ENCODE data around the gene ZNF329. TPM values are rescaled to one million over a fixed set of nuclear protein-coding genes. Genes with fewer than 3 reads are reported as not detected.
A peak's percentile ranks its signal among the peaks of the same experiment; 100 is the strongest.

Gene ZNF329
- total and polyA plus RNA-seq, 2 of the 13 experiments (the other 11 are each of a cell fraction or from before 2014, with no cell fraction given), result 3.8 to 9.6 TPM

DNA sequence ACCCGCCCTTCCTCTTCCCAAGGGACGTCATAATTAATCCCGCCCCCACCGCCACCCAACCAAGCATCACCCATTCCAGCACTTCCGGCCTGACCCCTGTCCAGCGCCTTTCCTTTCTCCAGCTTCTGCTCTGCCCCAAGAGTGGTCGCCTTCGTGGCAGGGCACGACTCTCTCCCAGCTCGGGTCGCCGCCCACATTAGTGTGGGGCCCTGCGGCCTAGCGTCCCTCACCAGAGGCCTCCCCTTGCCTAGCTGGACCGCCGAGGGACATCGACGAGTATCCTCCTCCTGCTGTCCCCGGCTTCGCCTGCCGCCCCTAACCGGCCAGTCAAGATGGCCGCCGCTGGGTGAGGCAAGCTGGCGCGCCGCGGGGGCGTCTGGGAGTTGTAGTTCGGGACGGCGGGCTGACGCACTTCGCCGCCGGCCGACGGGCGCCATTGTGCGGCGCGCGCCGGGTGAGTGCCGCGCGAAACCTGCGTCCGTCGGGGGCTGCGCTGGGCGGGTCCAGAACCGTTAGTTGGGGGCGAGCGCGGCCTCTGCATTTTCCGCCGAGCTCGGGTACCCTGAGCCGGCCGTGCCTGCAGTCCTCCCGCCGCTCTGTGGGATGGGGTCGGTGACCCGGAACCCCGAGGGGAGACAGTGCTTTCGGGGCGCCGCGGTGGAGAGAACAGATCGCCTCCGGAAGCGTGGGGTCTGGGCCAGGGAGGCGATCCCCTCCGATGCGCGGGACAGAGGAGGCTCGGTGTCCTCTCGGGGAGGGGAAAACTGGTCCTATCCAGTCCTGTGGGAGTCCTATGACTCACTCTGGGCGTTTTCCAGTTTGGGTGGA, 32.6 kb upstream of the ZNF329 start, which contains the start of gene ZNF274 (continued):
- TF ChIP-seq, protein P1, sequence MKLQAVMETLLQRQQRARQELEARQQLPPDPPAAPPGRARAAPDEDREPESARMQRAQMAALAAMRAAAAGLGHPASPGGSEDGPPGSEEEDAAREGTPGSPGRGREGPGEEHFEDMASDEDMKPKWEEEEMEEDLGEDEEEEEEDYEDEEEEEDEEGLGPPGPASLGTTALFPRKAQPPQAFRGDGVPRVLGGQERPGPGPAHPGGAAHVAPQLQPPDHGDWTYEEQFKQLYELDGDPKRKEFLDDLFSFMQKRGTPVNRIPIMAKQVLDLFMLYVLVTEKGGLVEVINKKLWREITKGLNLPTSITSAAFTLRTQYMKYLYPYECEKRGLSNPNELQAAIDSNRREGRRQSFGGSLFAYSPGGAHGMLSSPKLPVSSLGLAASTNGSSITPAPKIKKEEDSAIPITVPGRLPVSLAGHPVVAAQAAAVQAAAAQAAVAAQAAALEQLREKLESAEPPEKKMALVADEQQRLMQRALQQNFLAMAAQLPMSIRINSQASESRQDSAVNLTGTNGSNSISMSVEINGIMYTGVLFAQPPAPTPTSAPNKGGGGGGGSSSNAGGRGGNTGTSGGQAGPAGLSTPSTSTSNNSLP (IDR thresholded peaks at IDR 0.05; ENCODE audit: low read depth, low read length), result no peak
- TF ChIP-seq, protein P2, sequence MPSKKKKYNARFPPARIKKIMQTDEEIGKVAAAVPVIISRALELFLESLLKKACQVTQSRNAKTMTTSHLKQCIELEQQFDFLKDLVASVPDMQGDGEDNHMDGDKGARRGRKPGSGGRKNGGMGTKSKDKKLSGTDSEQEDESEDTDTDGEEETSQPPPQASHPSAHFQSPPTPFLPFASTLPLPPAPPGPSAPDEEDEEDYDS (CRISPR knock-in tag; IDR thresholded peaks at IDR 0.05), result peak; percentile 42; the same call in 1 of the 2 replicates
- TF ChIP-seq ZNF720 (CRISPR knock-in tag; IDR thresholded peaks at IDR 0.05) (no peak), HNF4G (IDR thresholded peaks at IDR 0.05; ENCODE audit: borderline replicate concordance, low read depth, low read length) (no peak), HNF4G (CRISPR knock-in tag; IDR thresholded peaks at IDR 0.05; ENCODE audit: borderline replicate concordance, low read depth) (peak; percentile 42; the same call in 1 of the 2 replicates), NCOA2 (CRISPR knock-in tag; IDR thresholded peaks at IDR 0.05) (no peak), ZBTB3 (CRISPR knock-in tag; IDR thresholded peaks at IDR 0.05; ENCODE audit: borderline replicate concordance, low read depth) (no peak), KDM6A (CRISPR knock-in tag; IDR thresholded peaks at IDR 0.05; ENCODE audit: low read depth) (0 out of 2 replicates have a peak, but pooled peaks have one; percentile 13), ZNF572 (CRISPR knock-in tag; IDR thresholded peaks at IDR 0.05) (peak; percentile 97), ZNF10 (CRISPR knock-in tag; IDR thresholded peaks at IDR 0.05; ENCODE audit: borderline replicate concordance, low read depth) (no peak), NBN (conservative IDR thresholded peaks at IDR 0.05) (no peak), ETV5 (CRISPR knock-in tag; IDR thresholded peaks at IDR 0.05; ENCODE audit: borderline replicate concordance) (peak; percentile 56; the same call in 1 of the 2 replicates), RFXAP (CRISPR knock-in tag; IDR thresholded peaks at IDR 0.05; ENCODE audit: borderline replicate concordance) (no peak), NFIB (CRISPR knock-in tag; IDR thresholded peaks at IDR 0.05; ENCODE audit: borderline replicate concordance) (no peak)
- TF ChIP-seq, protein P3, sequence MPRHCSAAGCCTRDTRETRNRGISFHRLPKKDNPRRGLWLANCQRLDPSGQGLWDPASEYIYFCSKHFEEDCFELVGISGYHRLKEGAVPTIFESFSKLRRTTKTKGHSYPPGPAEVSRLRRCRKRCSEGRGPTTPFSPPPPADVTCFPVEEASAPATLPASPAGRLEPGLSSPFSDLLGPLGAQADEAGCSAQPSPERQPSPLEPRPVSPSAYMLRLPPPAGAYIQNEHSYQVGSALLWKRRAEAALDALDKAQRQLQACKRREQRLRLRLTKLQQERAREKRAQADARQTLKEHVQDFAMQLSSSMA (CRISPR knock-in tag; IDR thresholded peaks at IDR 0.05), result no peak
- TF ChIP-seq, protein P4, sequence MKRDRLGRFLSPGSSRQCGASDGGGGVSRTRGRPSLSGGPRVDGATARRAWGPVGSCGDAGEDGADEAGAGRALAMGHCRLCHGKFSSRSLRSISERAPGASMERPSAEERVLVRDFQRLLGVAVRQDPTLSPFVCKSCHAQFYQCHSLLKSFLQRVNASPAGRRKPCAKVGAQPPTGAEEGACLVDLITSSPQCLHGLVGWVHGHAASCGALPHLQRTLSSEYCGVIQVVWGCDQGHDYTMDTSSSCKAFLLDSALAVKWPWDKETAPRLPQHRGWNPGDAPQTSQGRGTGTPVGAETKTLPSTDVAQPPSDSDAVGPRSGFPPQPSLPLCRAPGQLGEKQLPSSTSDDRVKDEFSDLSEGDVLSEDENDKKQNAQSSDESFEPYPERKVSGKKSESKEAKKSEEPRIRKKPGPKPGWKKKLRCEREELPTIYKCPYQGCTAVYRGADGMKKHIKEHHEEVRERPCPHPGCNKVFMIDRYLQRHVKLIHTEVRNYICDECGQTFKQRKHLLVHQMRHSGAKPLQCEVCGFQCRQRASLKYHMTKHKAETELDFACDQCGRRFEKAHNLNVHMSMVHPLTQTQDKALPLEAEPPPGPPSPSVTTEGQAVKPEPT (CRISPR knock-in tag; IDR thresholded peaks at IDR 0.05; ENCODE audit: low read depth), result no peak
- TF ChIP-seq, protein P5, sequence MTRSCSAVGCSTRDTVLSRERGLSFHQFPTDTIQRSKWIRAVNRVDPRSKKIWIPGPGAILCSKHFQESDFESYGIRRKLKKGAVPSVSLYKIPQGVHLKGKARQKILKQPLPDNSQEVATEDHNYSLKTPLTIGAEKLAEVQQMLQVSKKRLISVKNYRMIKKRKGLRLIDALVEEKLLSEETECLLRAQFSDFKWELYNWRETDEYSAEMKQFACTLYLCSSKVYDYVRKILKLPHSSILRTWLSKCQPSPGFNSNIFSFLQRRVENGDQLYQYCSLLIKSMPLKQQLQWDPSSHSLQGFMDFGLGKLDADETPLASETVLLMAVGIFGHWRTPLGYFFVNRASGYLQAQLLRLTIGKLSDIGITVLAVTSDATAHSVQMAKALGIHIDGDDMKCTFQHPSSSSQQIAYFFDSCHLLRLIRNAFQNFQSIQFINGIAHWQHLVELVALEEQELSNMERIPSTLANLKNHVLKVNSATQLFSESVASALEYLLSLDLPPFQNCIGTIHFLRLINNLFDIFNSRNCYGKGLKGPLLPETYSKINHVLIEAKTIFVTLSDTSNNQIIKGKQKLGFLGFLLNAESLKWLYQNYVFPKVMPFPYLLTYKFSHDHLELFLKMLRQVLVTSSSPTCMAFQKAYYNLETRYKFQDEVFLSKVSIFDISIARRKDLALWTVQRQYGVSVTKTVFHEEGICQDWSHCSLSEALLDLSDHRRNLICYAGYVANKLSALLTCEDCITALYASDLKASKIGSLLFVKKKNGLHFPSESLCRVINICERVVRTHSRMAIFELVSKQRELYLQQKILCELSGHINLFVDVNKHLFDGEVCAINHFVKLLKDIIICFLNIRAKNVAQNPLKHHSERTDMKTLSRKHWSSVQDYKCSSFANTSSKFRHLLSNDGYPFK (CRISPR knock-in tag; IDR thresholded peaks at IDR 0.05; ENCODE audit: borderline replicate concordance), result peak; percentile 100
- TF ChIP-seq, protein P6, sequence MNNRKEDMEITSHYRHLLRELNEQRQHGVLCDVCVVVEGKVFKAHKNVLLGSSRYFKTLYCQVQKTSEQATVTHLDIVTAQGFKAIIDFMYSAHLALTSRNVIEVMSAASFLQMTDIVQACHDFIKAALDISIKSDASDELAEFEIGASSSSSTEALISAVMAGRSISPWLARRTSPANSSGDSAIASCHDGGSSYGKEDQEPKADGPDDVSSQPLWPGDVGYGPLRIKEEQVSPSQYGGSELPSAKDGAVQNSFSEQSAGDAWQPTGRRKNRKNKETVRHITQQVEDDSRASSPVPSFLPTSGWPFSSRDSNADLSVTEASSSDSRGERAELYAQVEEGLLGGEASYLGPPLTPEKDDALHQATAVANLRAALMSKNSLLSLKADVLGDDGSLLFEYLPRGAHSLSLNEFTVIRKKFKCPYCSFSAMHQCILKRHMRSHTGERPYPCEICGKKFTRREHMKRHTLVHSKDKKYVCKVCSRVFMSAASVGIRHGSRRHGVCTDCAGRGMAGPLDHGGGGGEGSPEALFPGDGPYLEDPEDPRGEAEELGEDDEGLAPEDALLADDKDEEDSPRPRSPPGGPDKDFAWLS (CRISPR knock-in tag; IDR thresholded peaks at IDR 0.05; ENCODE audit: borderline replicate concordance), result peak; percentile 80; the same call in 1 of the 2 replicates
